ENCODE results near the gene AHRR.

DNA sequence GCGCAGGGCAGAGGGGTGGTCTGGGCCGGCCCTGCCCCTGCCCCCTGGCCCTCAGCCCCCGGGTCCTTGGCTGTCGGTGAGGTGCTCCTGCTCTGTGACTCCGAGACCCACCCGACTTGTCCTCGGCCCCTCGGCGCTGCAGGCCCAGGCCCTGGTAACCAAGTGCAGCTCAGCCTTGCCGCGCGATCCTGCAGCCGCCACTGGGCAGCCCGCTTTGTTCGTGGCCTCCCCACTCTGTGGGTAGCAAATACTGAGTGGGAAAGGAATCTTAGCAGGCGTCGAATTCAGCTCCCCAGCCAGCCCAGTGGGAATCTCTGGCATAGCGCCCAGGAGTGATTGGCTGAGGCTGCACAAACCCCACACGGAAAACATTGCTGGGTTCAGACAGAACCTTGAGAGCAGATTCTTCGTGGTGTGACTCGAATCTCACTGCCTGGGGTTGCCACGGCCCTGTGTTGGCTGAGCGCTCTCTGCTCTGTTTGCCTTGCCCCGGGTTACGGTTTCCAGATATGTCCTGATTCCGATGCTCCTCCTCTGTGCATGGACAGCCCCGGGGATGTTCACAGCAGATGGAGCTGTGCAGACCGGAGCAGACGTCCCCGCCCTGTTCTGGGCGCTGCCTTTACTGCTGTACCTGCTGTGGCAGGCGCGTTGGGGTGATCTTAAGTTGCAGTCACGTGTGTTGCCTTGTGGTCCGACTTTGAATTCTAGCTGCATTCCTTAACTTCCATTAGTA is 108.1 kb downstream of the AHRR start:
- TF ChIP-seq CTCF (IDR thresholded peaks at IDR 0.05) (no peak), POLR2A (IDR thresholded peaks at IDR 0.05) (no peak)
